GM21576 (cell line): ENCODE data around the gene CCZ1B.
"Not testable (repeated sequence)": the region's sequence is repeated elsewhere in the genome, so short reads cannot be mapped to it uniquely, and the experiment has no call there.

ENCODE experiments used
- ATAC-seq: cut with Tn5 transposase; IDR thresholded peaks from one replicate; pipeline ENCODE4 v1.9.1; 2021; ENCODE audit warnings: mild to moderate bottlenecking, moderate library complexity; ENCODE audit not compliant: unreplicated experiment

CCZ1B gene

GRCh38 chr7:6749335-6749734 is 76.7 kb downstream of the CCZ1B start:
- ATAC-seq, result not testable (repeated sequence)
